CD14-positive monocyte (primary cell): ENCODE results near the gene KIF20B. TPM values are rescaled to one million over a fixed set of nuclear protein-coding genes. Genes with fewer than 3 reads are reported as not detected.

ENCODE experiments used
- DNase-seq, 3 donors: peaks; one replicate each; pipeline ENCODE4 v3.0.0-alpha.2; 2011 to 2022
- H2AFZ ChIP-seq: 2 replicates; pipeline ENCODE4 v1.6.0; 2012; ENCODE audit warnings: mild to moderate bottlenecking, low read depth, low read length, inconsistent platforms; ENCODE audit not compliant: insufficient read depth, poor library complexity, severe bottlenecking
- H3K27ac ChIP-seq, 2 donors: 1 replicate in 1 of 2; 2 replicates in 1 of 2; pipeline ENCODE4 v1.5.1; 2012 to 2013; ENCODE audit warnings: low read length in 2 of 2, control low read depth in 1 of 2, inconsistent platforms in 1 of 2, low read depth in 1 of 2, mild to moderate bottlenecking in 1 of 2
- H3K27me3 ChIP-seq, 2 donors: one replicate each; pipeline versions ENCODE4 v1.6.0 to v1.6.1; 2011 to 2013; ENCODE audit warnings: low read length in 2 of 2; ENCODE audit not compliant: control insufficient read depth in 2 of 2, insufficient read depth in 2 of 2
- H3K36me3 ChIP-seq, 2 donors: replicated peaks in 1 of 2; 1 replicate in 1 of 2; 2 replicates in 1 of 2; pipeline versions ENCODE4 v1.5.1 to v1.6.1; 2012 to 2013; ENCODE audit warnings: low read length in 2 of 2, control low read depth in 1 of 2, inconsistent platforms in 1 of 2, mild to moderate bottlenecking in 1 of 2; ENCODE audit not compliant: insufficient read depth in 2 of 2, control insufficient read depth in 1 of 2
- H3K4me1 ChIP-seq, 2 donors: 1 replicate in 1 of 2; 2 replicates in 1 of 2; pipeline versions ENCODE4 v1.5.1 to v1.6.1; 2012 to 2013; ENCODE audit warnings: low read length in 2 of 2, control low read depth in 1 of 2, inconsistent platforms in 1 of 2, mild to moderate bottlenecking in 1 of 2, moderate library complexity in 1 of 2; ENCODE audit not compliant: insufficient read depth in 2 of 2, control insufficient read depth in 1 of 2
- H3K4me2 ChIP-seq: replicated peaks from 2 replicates; pipeline ENCODE3; 2012; ENCODE audit warnings: low read length, moderate library complexity, mild to moderate bottlenecking; ENCODE audit not compliant: poor library complexity, severe bottlenecking; ENCODE audit errors: extremely low read depth
- H3K4me3 ChIP-seq, 3 experiments: fragments of 200-600 bp in 1 of 3; sonication (generic) in 1 of 3; replicated peaks in 1 of 3; 1 replicate in 2 of 3; 2 replicates in 1 of 3; pipeline ENCODE4 v1.5.1; 2011 to 2013; ENCODE audit warnings: low read length in 3 of 3, mild to moderate bottlenecking in 3 of 3, control low read depth in 2 of 3, low read depth in 2 of 3, inconsistent platforms in 1 of 3, moderate library complexity in 1 of 3
- H3K79me2 ChIP-seq: 2 replicates; pipeline ENCODE4 v1.6.0; 2012; ENCODE audit warnings: mild to moderate bottlenecking, control low read depth, inconsistent platforms, low read length, moderate library complexity; ENCODE audit not compliant: insufficient read depth
- H3K9ac ChIP-seq: 2 replicates; pipeline ENCODE4 v1.6.0; 2017; ENCODE audit warnings: low read length, mild to moderate bottlenecking; ENCODE audit not compliant: insufficient read depth, poor library complexity, severe bottlenecking
- H3K9me3 ChIP-seq, 2 donors: replicated peaks in 1 of 2; 1 replicate in 1 of 2; 2 replicates in 1 of 2; pipeline versions ENCODE4 v1.5.1 to v1.6.1; 2012 to 2013; ENCODE audit warnings: low read length in 2 of 2, control low read depth in 1 of 2; ENCODE audit not compliant: control insufficient read depth in 1 of 2, insufficient read depth in 1 of 2
- H4K20me1 ChIP-seq: 2 replicates; pipeline ENCODE4 v1.6.0; 2012; ENCODE audit warnings: mild to moderate bottlenecking, low read length, control low read depth, moderate library complexity; ENCODE audit not compliant: insufficient read depth
- H3K27ac Mint-ChIP-seq, 7 donors: one replicate each; pipeline ENCODE4 v1.8.0; 2020; ENCODE audit warnings: mild to moderate bottlenecking in 7 of 7, mixed read lengths in 7 of 7, moderate library complexity in 6 of 7, inconsistent platforms in 2 of 7
- H3K27me3 Mint-ChIP-seq, 3 donors: one replicate each; pipeline ENCODE4 v1.8.0; 2021 to 2022; ENCODE audit warnings: low read depth in 3 of 3, mild to moderate bottlenecking in 3 of 3, mixed read lengths in 3 of 3, moderate library complexity in 3 of 3, inconsistent platforms in 1 of 3
- H3K36me3 Mint-ChIP-seq, 2 donors: one replicate each; pipeline ENCODE4 v1.8.0; 2020; ENCODE audit warnings: mixed read lengths in 2 of 2, inconsistent platforms in 1 of 2, mild to moderate bottlenecking in 1 of 2
- H3K4me1 Mint-ChIP-seq: one replicate; pipeline ENCODE4 v1.8.0; 2020; ENCODE audit warnings: mild to moderate bottlenecking, mixed read lengths
- H3K4me3 Mint-ChIP-seq, 2 donors: one replicate each; pipeline ENCODE4 v1.8.0; 2020; ENCODE audit warnings: mild to moderate bottlenecking in 2 of 2, mixed read lengths in 2 of 2, moderate library complexity in 1 of 2
- H3K9me3 Mint-ChIP-seq, 7 donors: one replicate each; pipeline ENCODE4 v1.8.0; 2020 to 2022; ENCODE audit warnings: mixed read lengths in 7 of 7, mild to moderate bottlenecking in 6 of 7, moderate library complexity in 6 of 7, inconsistent platforms in 2 of 7
- CTCF ChIP-seq: fragments of 200-600 bp; IDR thresholded peaks from one replicate; pipeline ENCODE4 v1.8.0; 2022; ENCODE audit warnings: antibody characterized with exemption, mild to moderate bottlenecking
- WGBS: methylation state at CpG from one replicate; pipeline ENCODE4 v1.1.5; 2013; ENCODE audit warnings: missing lambda C conversion rate; ENCODE audit not compliant: insufficient coverage; 5-methylcytosine and 5-hydroxymethylcytosine counted together
- intact Hi-C, 2 donors: fragments of 100-400 bp; cut with micrococcal nuclease; formaldehyde crosslinking; loops; one replicate each; pipeline versions ENCODE4 v1.15.0 to v1.15.1; 2023
- polyA plus RNA-seq, 3 donors: library from polyadenylated mRNA; depleted of rRNA in 1 of 3; unstranded in 2 of 3; stranded (reverse) in 1 of 3; fragments of 300-500 nt in 2 of 3; fragments of >200 nt in 1 of 3; fragmentation: Illumina TruSeq in 2 of 3; gene quantifications; 1 replicate in 2 of 3; 2 replicates in 1 of 3; pipeline ENCODE4 v1.2.3, GENCODE V29; 2012 to 2021

KIF20B gene
- polyA plus RNA-seq, 3 donors: 0.44 to 3.9 (median 1.5) TPM

GRCh38 chr10:89813546-89813945 lies 112.2 kb downstream of the KIF20B start:
- no peaks in the 10 kb centered on the region for H3K36me3 ChIP-seq
- intact Hi-C loops: no loop called here
- H3K4me1 Mint-ChIP-seq: peaks cover 3% of the 10 kb centered on the region
- no peak for DNase-seq
- H2AFZ ChIP-seq: no peak overlapping the region
- H3K9me3 ChIP-seq: peaks cover 0 to 1% of the 10 kb centered on the region in 2 donors
- H3K4me2 ChIP-seq: no peak overlapping the region
- H3K27me3 Mint-ChIP-seq: peaks cover 2 to 10% (median 9%) of the 10 kb centered on the region in 3 donors
- H3K36me3 Mint-ChIP-seq: no peaks in the 10 kb centered on the region
- H3K9ac ChIP-seq: no peak overlapping the region
- H4K20me1 ChIP-seq: no peaks in the 10 kb centered on the region
- H3K9me3 Mint-ChIP-seq: peaks cover 0 to 9% (median 2%) of the 10 kb centered on the region in 7 donors
- H3K4me1 ChIP-seq: no peaks in the 10 kb centered on the region
- TF ChIP-seq CTCF: no peak
- H3K79me2 ChIP-seq: no peaks in the 10 kb centered on the region
- H3K27ac Mint-ChIP-seq: no peak overlapping the region
- 61% methylated on average over 2 of the region's 3 CpGs for WGBS
- no peak overlapping the region for H3K4me3 Mint-ChIP-seq
- no peak overlapping the region for H3K4me3 ChIP-seq
- no peaks in the 10 kb centered on the region for H3K27me3 ChIP-seq
- no peak overlapping the region for H3K27ac ChIP-seq

DNA sequence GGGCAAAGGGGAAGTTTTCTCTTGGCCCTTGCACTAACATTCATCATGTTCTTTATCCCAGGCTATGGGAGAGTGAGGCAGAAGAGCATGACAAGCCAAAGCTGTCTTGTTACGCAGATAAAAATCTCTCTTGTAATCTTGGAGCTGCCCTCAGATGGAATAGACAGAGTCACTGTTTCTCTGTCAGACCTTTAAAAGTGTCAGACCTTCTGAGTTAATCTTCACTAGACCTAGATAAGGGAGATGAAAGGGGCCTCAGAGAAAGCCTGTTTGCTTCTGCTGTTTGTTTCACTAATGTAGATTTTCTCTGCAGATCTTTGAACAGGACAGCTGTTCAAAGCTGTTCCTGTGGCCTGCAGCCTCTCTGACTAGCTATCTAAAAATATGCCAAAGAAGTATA lies 112.9 kb downstream of the KIF20B start:
- Histone ChIP-seq H3K27me3 (no peaks in the 10 kb centered on the region), H2AFZ (no peak overlapping the region), H3K79me2 (no peaks in the 10 kb centered on the region), H3K4me1 (no peaks in the 10 kb centered on the region), H4K20me1 (no peaks in the 10 kb centered on the region), H3K9ac (no peak overlapping the region), H3K4me3 (no peak overlapping the region), H3K9me3 (peaks cover 5 to 8% of the 10 kb centered on the region in 2 donors), H3K27ac (no peak overlapping the region), H3K36me3 (no peaks in the 10 kb centered on the region), H3K4me2 (no peak overlapping the region)
- no peak for TF ChIP-seq CTCF
- peaks cover 4 to 16% (median 6%) of the 10 kb centered on the region in 7 donors for H3K9me3 Mint-ChIP-seq
- WGBS: 100% methylated on average over 1 of the region's 1 CpG
- H3K36me3 Mint-ChIP-seq: no peaks in the 10 kb centered on the region
- H3K4me1 Mint-ChIP-seq: peaks cover 3% of the 10 kb centered on the region
- no peak overlapping the region for H3K4me3 Mint-ChIP-seq
- no peak overlapping the region for H3K27ac Mint-ChIP-seq
- H3K27me3 Mint-ChIP-seq: peaks cover 3 to 10% (median 9%) of the 10 kb centered on the region in 3 donors
- intact Hi-C loops: no loop called here
- no peak for DNase-seq
